Peyer's patch (tissue), 4 donors: ENCODE results near the gene NOL4L.

Source experiments
- CTCF ChIP-seq, 6 experiments: fragments of 450-650 bp in 4 of 6; fragments of 200-600 bp in 2 of 6; sonication (generic) in 1 of 6; IDR thresholded peaks; one replicate each; pipeline ENCODE4 v1.5.1; 2017 to 2019; ENCODE audit warnings: antibody characterized with exemption in 6 of 6, mild to moderate bottlenecking in 3 of 6, moderate library complexity in 1 of 6
- POLR2A ChIP-seq, 2 donors: fragments of 450-650 bp; IDR thresholded peaks; one replicate each; pipeline ENCODE4 v1.5.1; 2017; ENCODE audit warnings: antibody characterized with exemption in 2 of 2, mild to moderate bottlenecking in 2 of 2, moderate library complexity in 2 of 2

GRCh38 chr20:32482442-32483261, 102.5 kb downstream of the NOL4L start:
- TF ChIP-seq POLR2A (IDR thresholded peaks at IDR 0.05) (no peak), CTCF (IDR thresholded peaks at IDR 0.05) (no peak)
